Neural cell (in vitro differentiated cells): ENCODE results near the gene TARS3. TPM values are rescaled to one million over a fixed set of nuclear protein-coding genes. Genes with fewer than 3 reads are reported as not detected.

Experiments used
- H2AFZ ChIP-seq: fragments of 200-600, 300-800 bp; sonication (generic), shearing (Covaris generic); 2 replicates; pipeline ENCODE4 v1.6.0; 2014; ENCODE audit warnings: low read depth, mild to moderate bottlenecking, antibody characterized with exemption, low read length, moderate library complexity
- H3F3A ChIP-seq: fragments of 200-600 bp; shearing (Covaris generic); 2 replicates; pipeline ENCODE4 v1.6.1; 2016; ENCODE audit warnings: mild to moderate bottlenecking, moderate library complexity, mixed read lengths, antibody characterized with exemption, low read length; ENCODE audit not compliant: insufficient read depth, poor library complexity, severe bottlenecking
- H3K27ac ChIP-seq: fragments of 200-600, 300-800 bp; sonication (generic), shearing (Covaris generic); 2 replicates; pipeline ENCODE4 v1.5.1; 2014; ENCODE audit warnings: mild to moderate bottlenecking, low read length, moderate library complexity
- H3K27me3 ChIP-seq: fragments of 300-800, 200-600 bp; sonication (generic), shearing (Covaris generic); 2 replicates; pipeline ENCODE4 v1.6.0; 2014; ENCODE audit warnings: mild to moderate bottlenecking, low read depth, low read length, moderate library complexity; ENCODE audit not compliant: insufficient read depth
- H3K36me3 ChIP-seq: fragments of 300-800, 200-600 bp; sonication (generic), shearing (Covaris generic); 2 replicates; pipeline ENCODE4 v1.5.1; 2014; ENCODE audit warnings: mild to moderate bottlenecking, antibody characterized with exemption, low read length, moderate library complexity; ENCODE audit not compliant: insufficient read depth
- H3K4me2 ChIP-seq: fragments of 300-800, 200-600 bp; sonication (generic), shearing (Covaris generic); 2 replicates; pipeline ENCODE4 v1.6.0; 2014; ENCODE audit warnings: mild to moderate bottlenecking, low read length
- H3K4me3 ChIP-seq: fragments of 300-800, 200-600 bp; sonication (generic), shearing (Covaris generic); 2 replicates; pipeline ENCODE4 v1.5.1; 2014; ENCODE audit warnings: mild to moderate bottlenecking, low read length, moderate library complexity
- H3K79me2 ChIP-seq: fragments of 200-600 bp; shearing (Covaris generic); replicated peaks from 2 replicates; pipeline ENCODE4 v1.6.0; 2014; ENCODE audit warnings: mild to moderate bottlenecking, low read length, moderate library complexity; ENCODE audit not compliant: insufficient read depth
- H3K9ac ChIP-seq: fragments of 300-800, 200-600 bp; sonication (generic), shearing (Covaris generic); 2 replicates; pipeline ENCODE4 v1.6.1; 2016; ENCODE audit warnings: mild to moderate bottlenecking, low read length, mixed read lengths
- H3K9me2 ChIP-seq: fragments of 200-600 bp; shearing (Covaris generic); 2 replicates; pipeline ENCODE4 v1.6.1; 2016; ENCODE audit warnings: mild to moderate bottlenecking, low read length, mixed read lengths; ENCODE audit not compliant: insufficient read depth
- H3K9me3 ChIP-seq: fragments of 200-600, 300-800 bp; sonication (generic), shearing (Covaris generic); 2 replicates; pipeline ENCODE4 v1.6.1; 2016; ENCODE audit warnings: mild to moderate bottlenecking, mixed run types, low read length, moderate library complexity, mixed read lengths
- H4K20me1 ChIP-seq: fragments of 200-600 bp; shearing (Covaris generic); 2 replicates; pipeline ENCODE4 v1.6.1; 2016; ENCODE audit warnings: mild to moderate bottlenecking, mixed run types; ENCODE audit not compliant: insufficient read depth
- EP300 ChIP-seq: fragments of 450-650 bp; conservative IDR thresholded peaks from 2 replicates; pipeline ENCODE4 v1.6.1; 2014; ENCODE audit warnings: antibody characterized with exemption, mild to moderate bottlenecking, moderate library complexity; ENCODE audit not compliant: poor library complexity, severe bottlenecking
- EZH2 ChIP-seq: fragments of 200-600, 300-800 bp; shearing (Covaris generic), sonication (generic); IDR thresholded peaks from 2 replicates; pipeline ENCODE4 v1.6.1; 2014; ENCODE audit warnings: antibody characterized with exemption, low read length, borderline replicate concordance, mild to moderate bottlenecking; ENCODE audit not compliant: insufficient read depth, poor library complexity, severe bottlenecking
- MXI1 ChIP-seq: fragments of 450-650 bp; conservative IDR thresholded peaks from 2 replicates; pipeline ENCODE4 v1.6.1; 2014; ENCODE audit warnings: antibody characterized with exemption, mild to moderate bottlenecking; ENCODE audit not compliant: poor library complexity, severe bottlenecking
- POLR2AphosphoS5 ChIP-seq: IDR thresholded peaks from 2 replicates; pipeline ENCODE4 v1.6.1; 2012
- RAD21 ChIP-seq: fragments of 450-650 bp; conservative IDR thresholded peaks from 2 replicates; pipeline ENCODE4 v1.6.1; 2014; ENCODE audit warnings: antibody characterized with exemption, mild to moderate bottlenecking, moderate library complexity
- SMC3 ChIP-seq: fragments of 450-650 bp; conservative IDR thresholded peaks from 2 replicates; pipeline ENCODE4 v1.6.1; 2014; ENCODE audit warnings: antibody characterized with exemption, mild to moderate bottlenecking, moderate library complexity; ENCODE audit not compliant: poor library complexity
- TAF1 ChIP-seq: IDR thresholded peaks from 2 replicates; pipeline ENCODE4 v1.6.1; 2012; ENCODE audit warnings: low read depth
- polyA plus RNA-seq: library from polyadenylated mRNA; depleted of rRNA; stranded (reverse); fragments of >200 nt; gene quantifications from 2 replicates; pipeline ENCODE4 v1.2.3, GENCODE V29; 2014
- TF ChIP-seq, protein P1 (sequence below): fragments of 450-650 bp; IDR thresholded peaks from 2 replicates; pipeline ENCODE4 v1.5.1; 2014; ENCODE audit warnings: antibody characterized with exemption, mild to moderate bottlenecking, moderate library complexity; ENCODE audit not compliant: poor library complexity, severe bottlenecking
- TF ChIP-seq, protein P2 (sequence below): IDR thresholded peaks from 2 replicates; pipeline ENCODE4 v1.6.1; 2012; ENCODE audit warnings: borderline replicate concordance

The TARS3 gene
- polyA plus RNA-seq, 1 donor from 2014 or later = 27.1 TPM

DNA sequence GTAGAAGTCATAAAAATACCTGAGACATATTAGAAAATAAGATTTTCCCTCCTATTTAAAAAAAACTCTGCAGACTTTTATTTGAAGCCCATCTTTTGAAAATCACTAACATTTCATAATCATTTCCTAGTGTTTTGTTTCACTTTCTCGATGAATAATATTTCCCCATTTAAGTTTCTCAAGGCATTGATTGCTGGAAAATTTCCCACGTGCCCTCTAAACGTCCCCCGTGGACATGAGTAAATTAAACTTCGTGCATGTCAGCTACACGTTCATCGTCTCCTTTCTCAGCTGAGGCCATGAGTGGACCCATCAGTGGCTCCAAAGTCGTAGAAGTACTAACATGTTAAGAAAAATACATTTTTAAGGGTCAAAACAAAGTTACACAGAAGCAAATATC is 70.1 kb downstream of the TARS3 start:
- no peak for TF ChIP-seq EP300
- no peak for TF ChIP-seq EZH2
- no peak for TF ChIP-seq RAD21
- TF ChIP-seq SMC3 = no peak
- TF ChIP-seq, protein P1, sequence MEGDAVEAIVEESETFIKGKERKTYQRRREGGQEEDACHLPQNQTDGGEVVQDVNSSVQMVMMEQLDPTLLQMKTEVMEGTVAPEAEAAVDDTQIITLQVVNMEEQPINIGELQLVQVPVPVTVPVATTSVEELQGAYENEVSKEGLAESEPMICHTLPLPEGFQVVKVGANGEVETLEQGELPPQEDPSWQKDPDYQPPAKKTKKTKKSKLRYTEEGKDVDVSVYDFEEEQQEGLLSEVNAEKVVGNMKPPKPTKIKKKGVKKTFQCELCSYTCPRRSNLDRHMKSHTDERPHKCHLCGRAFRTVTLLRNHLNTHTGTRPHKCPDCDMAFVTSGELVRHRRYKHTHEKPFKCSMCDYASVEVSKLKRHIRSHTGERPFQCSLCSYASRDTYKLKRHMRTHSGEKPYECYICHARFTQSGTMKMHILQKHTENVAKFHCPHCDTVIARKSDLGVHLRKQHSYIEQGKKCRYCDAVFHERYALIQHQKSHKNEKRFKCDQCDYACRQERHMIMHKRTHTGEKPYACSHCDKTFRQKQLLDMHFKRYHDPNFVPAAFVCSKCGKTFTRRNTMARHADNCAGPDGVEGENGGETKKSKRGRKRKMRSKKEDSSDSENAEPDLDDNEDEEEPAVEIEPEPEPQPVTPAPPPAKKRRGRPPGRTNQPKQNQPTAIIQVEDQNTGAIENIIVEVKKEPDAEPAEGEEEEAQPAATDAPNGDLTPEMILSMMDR = no peak
- no peak overlapping the region for H3K9ac ChIP-seq
- no peaks in the 10 kb centered on the region for H3F3A ChIP-seq
- no peak overlapping the region for H2AFZ ChIP-seq
- no peak overlapping the region for H3K4me2 ChIP-seq
- H4K20me1 ChIP-seq = no peaks in the 10 kb centered on the region
- peaks cover 25% of the 10 kb centered on the region for H3K79me2 ChIP-seq
- no peaks in the 10 kb centered on the region for H3K9me2 ChIP-seq
- no peak overlapping the region for H3K4me3 ChIP-seq
- no peaks in the 10 kb centered on the region for H3K9me3 ChIP-seq
- H3K27ac ChIP-seq = no peak overlapping the region
- no peaks in the 10 kb centered on the region for H3K27me3 ChIP-seq
- no peaks in the 10 kb centered on the region for H3K36me3 ChIP-seq

DNA sequence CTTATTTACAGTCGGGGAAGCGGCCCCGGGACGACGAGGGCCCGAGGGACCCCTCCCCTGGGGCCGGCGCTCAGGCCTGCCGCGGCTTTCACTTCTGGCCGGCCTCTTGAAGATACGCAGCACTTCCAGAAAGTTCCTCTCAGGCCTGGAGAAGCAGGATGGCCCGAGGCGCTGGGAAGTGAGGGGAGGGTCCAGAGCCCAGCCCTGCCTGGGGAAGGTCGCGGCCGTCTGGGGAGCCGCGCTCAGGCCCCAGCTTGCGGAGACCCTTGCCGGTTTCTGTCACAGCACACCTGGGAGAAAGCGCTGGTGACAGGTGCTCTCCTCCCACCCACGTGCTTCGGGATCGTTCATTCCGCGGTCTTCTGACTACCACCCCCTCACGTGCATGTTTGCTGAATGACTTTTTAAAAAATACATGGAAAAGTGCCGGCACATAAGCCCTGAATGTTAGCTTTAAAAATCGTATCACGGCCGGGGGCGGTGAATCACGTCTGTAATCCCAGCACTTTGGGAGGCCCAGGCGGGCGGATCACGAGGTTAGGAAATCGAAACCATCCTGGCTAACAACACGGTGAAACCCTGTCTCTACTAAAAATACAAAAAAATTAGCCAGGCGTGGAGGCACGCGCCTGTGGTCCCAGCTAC is 71.4 kb downstream of the TARS3 start:
- H3K36me3 ChIP-seq = no peaks in the 10 kb centered on the region
- H3K4me2 ChIP-seq = peak overlapping the region; percentile 73
- H3K27me3 ChIP-seq = no peaks in the 10 kb centered on the region
- H3K4me3 ChIP-seq = peak overlapping the region; percentile 89
- H2AFZ ChIP-seq = peak overlapping the region; percentile 95
- H3K9ac ChIP-seq = peak overlapping the region; percentile 91
- H4K20me1 ChIP-seq = no peaks in the 10 kb centered on the region
- TF ChIP-seq EZH2 = no peak
- no peaks in the 10 kb centered on the region for H3K9me2 ChIP-seq
- H3K79me2 ChIP-seq = peaks cover 37% of the 10 kb centered on the region
- H3K9me3 ChIP-seq = no peaks in the 10 kb centered on the region
- peak overlapping the region; percentile 90 for H3K27ac ChIP-seq
- no peaks in the 10 kb centered on the region for H3F3A ChIP-seq

DNA sequence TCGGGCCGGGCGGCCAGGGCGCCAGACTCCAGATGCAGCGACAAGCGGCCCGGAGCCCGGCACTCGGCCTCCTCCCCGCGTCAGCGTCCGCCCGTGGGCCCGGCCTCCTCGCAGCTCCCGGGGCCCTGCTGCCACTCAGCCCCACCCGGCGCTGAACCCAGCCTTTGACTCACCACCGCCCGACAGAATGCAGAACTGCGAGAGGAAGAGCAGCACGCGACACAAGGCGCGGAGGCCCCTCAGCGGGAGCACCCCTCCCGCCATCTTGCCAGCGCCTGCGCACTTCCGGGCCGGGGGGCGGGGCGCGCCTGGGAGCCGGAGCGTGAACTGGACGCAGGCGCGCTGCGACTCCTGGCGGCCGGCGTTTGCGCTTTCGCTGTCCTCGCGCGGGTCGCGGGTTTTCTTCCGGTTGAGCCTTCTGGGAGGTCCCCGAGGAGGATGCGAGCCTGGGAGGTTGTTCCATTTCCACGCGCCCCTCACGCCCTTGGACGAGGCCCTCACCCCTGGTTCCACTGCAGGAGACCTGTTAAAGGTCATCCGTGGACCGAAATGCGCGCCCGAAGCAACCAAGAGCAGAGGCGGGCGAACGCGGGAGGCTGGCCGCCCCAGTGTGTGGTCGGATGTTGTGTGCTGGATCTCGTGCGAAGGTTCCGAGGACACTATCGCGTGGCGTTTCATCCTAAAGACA is 72.0 kb downstream of the TARS3 start, which contains the start of gene TM2D3:
TSS of gene TM2D3 (minus strand) at position 284 of the 688 bp plus-strand sequence. CDS start at position 264, 20 bp downstream.
- Histone ChIP-seq H3K27ac (peak within 1 kb of the TSS; percentile 90), H3K9ac (peak within 1 kb of the TSS; percentile 91), H3F3A (no peaks in the 10 kb centered on the region), H3K9me2 (no peaks in the 10 kb centered on the region), H3K79me2 (peaks cover 37% of the 10 kb centered on the region), H4K20me1 (no peaks in the 10 kb centered on the region), H2AFZ (peak within 1 kb of the TSS; percentile 95), H3K27me3 (no peaks in the 10 kb centered on the region), H3K4me2 (peak within 1 kb of the TSS; percentile 96), H3K4me3 (peak within 1 kb of the TSS; percentile 89), H3K36me3 (no peaks in the 10 kb centered on the region), H3K9me3 (no peaks in the 10 kb centered on the region)
- TF ChIP-seq POLR2AphosphoS5 (peak; percentile 87), EZH2 (no peak), MXI1 (peak; percentile 97), TAF1 (peak; percentile 81), EP300 (peak; percentile 54), SMC3 (peak; percentile 70), RAD21 (peak; percentile 70)
- TF ChIP-seq, protein P1 = peak; percentile 90
- TF ChIP-seq, protein P2, sequence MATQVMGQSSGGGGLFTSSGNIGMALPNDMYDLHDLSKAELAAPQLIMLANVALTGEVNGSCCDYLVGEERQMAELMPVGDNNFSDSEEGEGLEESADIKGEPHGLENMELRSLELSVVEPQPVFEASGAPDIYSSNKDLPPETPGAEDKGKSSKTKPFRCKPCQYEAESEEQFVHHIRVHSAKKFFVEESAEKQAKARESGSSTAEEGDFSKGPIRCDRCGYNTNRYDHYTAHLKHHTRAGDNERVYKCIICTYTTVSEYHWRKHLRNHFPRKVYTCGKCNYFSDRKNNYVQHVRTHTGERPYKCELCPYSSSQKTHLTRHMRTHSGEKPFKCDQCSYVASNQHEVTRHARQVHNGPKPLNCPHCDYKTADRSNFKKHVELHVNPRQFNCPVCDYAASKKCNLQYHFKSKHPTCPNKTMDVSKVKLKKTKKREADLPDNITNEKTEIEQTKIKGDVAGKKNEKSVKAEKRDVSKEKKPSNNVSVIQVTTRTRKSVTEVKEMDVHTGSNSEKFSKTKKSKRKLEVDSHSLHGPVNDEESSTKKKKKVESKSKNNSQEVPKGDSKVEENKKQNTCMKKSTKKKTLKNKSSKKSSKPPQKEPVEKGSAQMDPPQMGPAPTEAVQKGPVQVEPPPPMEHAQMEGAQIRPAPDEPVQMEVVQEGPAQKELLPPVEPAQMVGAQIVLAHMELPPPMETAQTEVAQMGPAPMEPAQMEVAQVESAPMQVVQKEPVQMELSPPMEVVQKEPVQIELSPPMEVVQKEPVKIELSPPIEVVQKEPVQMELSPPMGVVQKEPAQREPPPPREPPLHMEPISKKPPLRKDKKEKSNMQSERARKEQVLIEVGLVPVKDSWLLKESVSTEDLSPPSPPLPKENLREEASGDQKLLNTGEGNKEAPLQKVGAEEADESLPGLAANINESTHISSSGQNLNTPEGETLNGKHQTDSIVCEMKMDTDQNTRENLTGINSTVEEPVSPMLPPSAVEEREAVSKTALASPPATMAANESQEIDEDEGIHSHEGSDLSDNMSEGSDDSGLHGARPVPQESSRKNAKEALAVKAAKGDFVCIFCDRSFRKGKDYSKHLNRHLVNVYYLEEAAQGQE = peak; percentile 66
